Neural progenitor cell (in vitro differentiated cells): ENCODE measurements around the gene VWF. TPM values are rescaled to one million over a fixed set of nuclear protein-coding genes. Genes with fewer than 3 reads are reported as not detected.

ENCODE experiments used
- DNase-seq: peaks from one replicate; pipeline ENCODE4 v3.0.0-alpha.2; 2016; ENCODE audit warnings: low spot score
- H2AFZ ChIP-seq: fragments of 200-600 bp; sonication (generic); replicated peaks from 2 replicates; pipeline ENCODE4 v1.6.1; 2016; ENCODE audit warnings: antibody characterized with exemption
- H3F3A ChIP-seq: fragments of 200-600 bp; sonication (generic); 2 replicates; pipeline ENCODE4 v1.6.1; 2016; ENCODE audit warnings: antibody characterized with exemption, low read depth
- H3K27ac ChIP-seq: fragments of 200-600 bp; sonication (generic); 2 replicates; pipeline ENCODE4 v1.5.1; 2016; ENCODE audit warnings: mild to moderate bottlenecking
- H3K27me3 ChIP-seq: fragments of 200-600 bp; sonication (generic); 2 replicates; pipeline ENCODE4 v1.6.1; 2016; ENCODE audit warnings: mild to moderate bottlenecking, moderate library complexity
- H3K36me3 ChIP-seq: fragments of 200-600 bp; sonication (generic); 2 replicates; pipeline ENCODE4 v1.5.1; 2016
- H3K4me1 ChIP-seq: fragments of 200-600 bp; sonication (generic); 2 replicates; pipeline ENCODE4 v1.6.1; 2016; ENCODE audit warnings: mixed run types
- H3K4me2 ChIP-seq: fragments of 200-600 bp; sonication (generic); 2 replicates; pipeline ENCODE4 v1.6.1; 2016
- H3K4me3 ChIP-seq: fragments of 200-600 bp; sonication (generic); 2 replicates; pipeline ENCODE4 v1.5.1; 2016
- H3K79me2 ChIP-seq: fragments of 200-600 bp; sonication (generic); 2 replicates; pipeline ENCODE4 v1.6.1; 2016; ENCODE audit warnings: low read depth
- H3K9ac ChIP-seq: fragments of 200-600 bp; sonication (generic); 2 replicates; pipeline ENCODE4 v1.6.1; 2016
- H3K9me3 ChIP-seq: fragments of 200-600 bp; sonication (generic); 2 replicates; pipeline ENCODE4 v1.5.1; 2016; ENCODE audit warnings: low read depth
- H4K20me1 ChIP-seq: fragments of 200-600 bp; sonication (generic); 2 replicates; pipeline ENCODE4 v1.6.1; 2016; ENCODE audit warnings: low read depth
- H3K27ac Mint-ChIP-seq: 3 replicates; pipeline ENCODE4 v1.8.0; 2021; ENCODE audit warnings: mixed read lengths
- H3K27me3 Mint-ChIP-seq: 2 replicates; pipeline ENCODE4 v1.8.0; 2022; ENCODE audit warnings: low read depth, mild to moderate bottlenecking, inconsistent platforms, moderate library complexity, mixed read lengths; ENCODE audit not compliant: insufficient read depth
- H3K36me3 Mint-ChIP-seq: 3 replicates; pipeline ENCODE4 v1.8.0; 2021; ENCODE audit warnings: mixed read lengths
- H3K4me1 Mint-ChIP-seq: 3 replicates; pipeline ENCODE4 v1.8.0; 2021; ENCODE audit warnings: mixed read lengths
- H3K4me3 Mint-ChIP-seq: 3 replicates; pipeline ENCODE4 v1.8.0; 2021; ENCODE audit warnings: mild to moderate bottlenecking, moderate library complexity, mixed read lengths
- H3K9me3 Mint-ChIP-seq: 3 replicates; pipeline ENCODE4 v1.8.0; 2020; ENCODE audit warnings: mixed read lengths
- CTCF ChIP-seq: fragments of 200-600 bp; sonication (generic); IDR thresholded peaks from 2 replicates; pipeline ENCODE4 v1.5.1; 2017; ENCODE audit warnings: antibody characterized with exemption, mild to moderate bottlenecking
- EZH2 ChIP-seq: fragments of 200-600 bp; sonication (generic); IDR thresholded peaks from 2 replicates; pipeline ENCODE4 v1.6.1; 2017; ENCODE audit warnings: antibody characterized with exemption, mild to moderate bottlenecking, moderate library complexity
- EZH2phosphoT487 ChIP-seq: fragments of 200-600 bp; sonication (generic); IDR thresholded peaks from 2 replicates; pipeline ENCODE4 v1.6.1; 2017; ENCODE audit warnings: antibody characterized with exemption
- total RNA-seq: library from RNA; depleted of rRNA; stranded (reverse); fragments of >200 nt; gene quantifications from 2 replicates; pipeline ENCODE4 v1.2.3, GENCODE V29; 2015; ENCODE audit warnings: low replicate concordance

Gene VWF
- total RNA-seq, 1 donor from 2014 or later = 8.0 TPM

DNA sequence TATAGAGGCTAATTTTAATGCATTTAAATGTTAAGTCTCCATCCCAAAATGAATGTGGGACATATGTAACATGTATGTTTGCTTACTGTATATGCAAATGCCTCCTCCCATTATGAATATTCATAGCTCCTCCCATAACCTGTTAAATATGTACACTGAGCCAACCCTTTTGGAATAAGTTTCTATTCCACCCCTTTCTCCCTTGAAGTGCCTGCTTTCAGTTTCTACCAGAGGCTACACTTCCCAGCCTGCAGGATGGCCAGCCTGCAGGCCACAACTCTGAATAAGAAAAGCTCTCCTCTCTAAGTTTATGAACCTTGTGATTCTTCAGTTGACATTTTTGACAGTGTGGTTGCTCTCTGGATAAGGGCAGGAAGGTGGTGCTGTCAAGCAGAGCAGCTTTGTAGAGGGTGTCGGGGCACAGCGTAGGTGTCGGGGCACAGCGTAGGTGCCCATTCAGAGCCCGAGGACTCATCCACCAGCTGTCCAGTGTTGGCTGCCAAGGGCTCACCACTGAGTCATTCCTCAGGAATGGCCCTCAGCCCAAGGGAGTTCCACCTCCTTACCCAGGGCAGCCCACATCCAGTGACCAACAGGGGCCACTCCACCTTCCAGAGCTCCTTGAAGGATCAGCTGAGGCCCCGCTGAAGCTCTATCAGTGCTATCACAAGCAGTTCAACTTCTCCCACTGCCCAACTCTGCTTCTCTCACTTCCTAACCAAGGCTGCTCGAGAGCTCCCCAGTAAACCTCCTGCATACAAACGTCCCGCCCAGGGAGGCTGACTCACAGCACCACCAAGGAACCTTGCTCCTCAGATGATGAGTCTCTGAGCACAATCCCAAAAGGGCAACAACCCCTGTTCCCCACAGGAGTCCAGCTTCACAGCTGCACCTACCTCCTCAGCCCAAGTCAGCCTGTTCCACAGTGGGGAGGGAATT is 31.4 kb downstream of the VWF start:
- Mint-ChIP-seq H3K4me1 (peaks cover 28% of the 10 kb centered on the region), H3K4me3 (no peak overlapping the region), H3K27me3 (peaks cover 5% of the 10 kb centered on the region), H3K9me3 (peaks cover 6% of the 10 kb centered on the region), H3K27ac (peak overlapping the region; percentile 93), H3K36me3 (no peaks in the 10 kb centered on the region)
- Histone ChIP-seq H3K4me1 (peaks cover 14% of the 10 kb centered on the region), H3K27me3 (no peaks in the 10 kb centered on the region), H4K20me1 (no peaks in the 10 kb centered on the region), H3K36me3 (no peaks in the 10 kb centered on the region), H3K4me3 (no peak overlapping the region), H3K4me2 (no peak overlapping the region), H3K27ac (no peak overlapping the region), H3K9me3 (no peaks in the 10 kb centered on the region), H3F3A (peaks cover 7% of the 10 kb centered on the region), H3K9ac (no peak overlapping the region), H2AFZ (no peak overlapping the region), H3K79me2 (no peaks in the 10 kb centered on the region)
- no peak for DNase-seq
- TF ChIP-seq EZH2 (no peak), CTCF (no peak), EZH2phosphoT487 (no peak)

- peaks cover 32% of the 10 kb centered on the region for H3K4me1 Mint-ChIP-seq
- H3K27me3 Mint-ChIP-seq = peaks cover 5% of the 10 kb centered on the region
- Histone ChIP-seq H3K36me3 (no peaks in the 10 kb centered on the region), H3K27ac (no peak overlapping the region), H3K79me2 (no peaks in the 10 kb centered on the region), H3K9me3 (no peaks in the 10 kb centered on the region), H3F3A (peaks cover 9% of the 10 kb centered on the region), H3K9ac (no peak overlapping the region), H3K27me3 (no peaks in the 10 kb centered on the region), H3K4me3 (no peak overlapping the region), H2AFZ (no peak overlapping the region), H3K4me1 (peaks cover 14% of the 10 kb centered on the region), H4K20me1 (no peaks in the 10 kb centered on the region), H3K4me2 (no peak overlapping the region)
- TF ChIP-seq EZH2 (no peak), EZH2phosphoT487 (no peak), CTCF (no peak)
- no peak overlapping the region for H3K4me3 Mint-ChIP-seq
- DNase-seq = no peak
- peak overlapping the region; percentile 6 for H3K27ac Mint-ChIP-seq
- H3K36me3 Mint-ChIP-seq = no peaks in the 10 kb centered on the region
- peaks cover 6% of the 10 kb centered on the region for H3K9me3 Mint-ChIP-seq
Observed at GRCh38 chr12:6091786-6092566, 32.5 kb downstream of the VWF start.

- Mint-ChIP-seq H3K27ac (no peak overlapping the region), H3K36me3 (no peaks in the 10 kb centered on the region), H3K4me1 (peaks cover 40% of the 10 kb centered on the region), H3K9me3 (peaks cover 6% of the 10 kb centered on the region), H3K4me3 (no peak overlapping the region), H3K27me3 (peaks cover 7% of the 10 kb centered on the region)
- DNase-seq = no peak
- Histone ChIP-seq H3K27me3 (no peaks in the 10 kb centered on the region), H3K79me2 (no peaks in the 10 kb centered on the region), H2AFZ (no peak overlapping the region), H3K4me1 (peaks cover 18% of the 10 kb centered on the region), H3K4me2 (no peak overlapping the region), H3F3A (peaks cover 13% of the 10 kb centered on the region), H3K4me3 (no peak overlapping the region), H3K9me3 (no peaks in the 10 kb centered on the region), H3K36me3 (no peaks in the 10 kb centered on the region), H4K20me1 (no peaks in the 10 kb centered on the region), H3K9ac (no peak overlapping the region), H3K27ac (no peak overlapping the region)
- TF ChIP-seq EZH2 (no peak), EZH2phosphoT487 (no peak), CTCF (no peak)
Observed at GRCh38 chr12:6090803-6091202, 33.7 kb downstream of the VWF start.
